NCI-H1105 treated with DMSO at 0.1 percent for 48 hours (cell line): ENCODE results near the gene RBMS3.
"Not testable (repeated sequence)": the region's sequence is repeated elsewhere in the genome, so short reads cannot be mapped to it uniquely, and the experiment has no call there.

ENCODE experiments used
- DNase-seq: peaks from one replicate; lab custom pipeline; 2025; lab: John Stamatoyannopoulos, UW

RBMS3 gene

GRCh38 chr3:29429055-29429679 is 148.3 kb downstream of the RBMS3 start:
- no peak for DNase-seq

GRCh38 chr3:29430558-29430971 is 149.7 kb downstream of the RBMS3 start:
- DNase-seq, result no peak

- no peak for DNase-seq
Measured at GRCh38 chr3:29436612-29437323, 155.9 kb downstream of the RBMS3 start.

GRCh38 chr3:29438580-29438979 is 157.7 kb downstream of the RBMS3 start:
- no peak for DNase-seq

- peak; percentile 80 for DNase-seq
Measured at GRCh38 chr3:29440413-29441305, 159.8 kb downstream of the RBMS3 start.

- DNase-seq, result no peak
Measured at GRCh38 chr3:29441422-29441821, 160.6 kb downstream of the RBMS3 start.

GRCh38 chr3:29447946-29448627 is 167.2 kb downstream of the RBMS3 start:
- DNase-seq, result no peak

GRCh38 chr3:29451920-29452319 is 171.0 kb downstream of the RBMS3 start:
- no peak for DNase-seq

GRCh38 chr3:29452934-29453283 is 172.0 kb downstream of the RBMS3 start:
- no peak for DNase-seq

GRCh38 chr3:29453284-29454001 is 172.6 kb downstream of the RBMS3 start:
- peak; percentile 83 for DNase-seq

GRCh38 chr3:29454161-29454611 is 173.3 kb downstream of the RBMS3 start:
- DNase-seq, result peak; percentile 28

- DNase-seq, result no peak
Measured at GRCh38 chr3:29456901-29457300, 176.0 kb downstream of the RBMS3 start.

- no peak for DNase-seq
Measured at GRCh38 chr3:29463304-29463703, 182.4 kb downstream of the RBMS3 start.

- DNase-seq, result no peak
Measured at GRCh38 chr3:29465836-29466235, 185.0 kb downstream of the RBMS3 start.

- DNase-seq, result peak; percentile 15
Measured at GRCh38 chr3:29466442-29466841, 185.6 kb downstream of the RBMS3 start.

GRCh38 chr3:29468187-29468586 is 187.3 kb downstream of the RBMS3 start:
- no peak for DNase-seq

- not testable (repeated sequence) for DNase-seq
Measured at GRCh38 chr3:29473481-29474170, 192.8 kb downstream of the RBMS3 start.

GRCh38 chr3:29475305-29475840 is 194.5 kb downstream of the RBMS3 start:
- no peak for DNase-seq

GRCh38 chr3:29475854-29476253 is 195.0 kb downstream of the RBMS3 start:
- DNase-seq, result no peak

GRCh38 chr3:29478611-29479010 is 197.7 kb downstream of the RBMS3 start:
- DNase-seq, result no peak

- DNase-seq, result no peak
Measured at GRCh38 chr3:29481249-29481648, 200.4 kb downstream of the RBMS3 start.
